Thyroid gland (tissue), 4 donors: ENCODE results near the gene WFIKKN1. TPM values are rescaled to one million over a fixed set of nuclear protein-coding genes. Genes with fewer than 3 reads are reported as not detected.

Source experiments
- DNase-seq, 2 donors: peaks; one replicate each; pipeline ENCODE4 v3.0.0-alpha.2; 2019
- H3K27ac ChIP-seq, 3 donors: fragments of 200-600 bp; sonication (generic); 1 replicate in 2 of 3; 2 replicates in 1 of 3; pipeline ENCODE4 v1.5.1; 2016 to 2019; ENCODE audit warnings: mild to moderate bottlenecking in 1 of 3, moderate library complexity in 1 of 3
- H3K27me3 ChIP-seq: fragments of 200-600 bp; sonication (generic); one replicate; pipeline ENCODE4 v1.5.1; 2019
- H3K36me3 ChIP-seq, 2 donors: fragments of 200-600 bp; sonication (generic); one replicate each; pipeline ENCODE4 v1.5.1; 2016 to 2019
- H3K4me1 ChIP-seq, 2 donors: fragments of 200-600 bp; sonication (generic); one replicate each; pipeline ENCODE4 v1.5.1; 2017 to 2019
- H3K4me3 ChIP-seq, 3 donors: fragments of 200-600 bp; sonication (generic); replicated peaks in 1 of 3; 1 replicate in 2 of 3; 2 replicates in 1 of 3; pipeline ENCODE4 v1.5.1; 2016; ENCODE audit warnings: mild to moderate bottlenecking in 1 of 3
- H3K9me3 ChIP-seq: fragments of 200-600 bp; sonication (generic); one replicate; pipeline ENCODE4 v1.5.1; 2017
- POLR2A ChIP-seq, 2 donors: fragments of 450-650 bp; IDR thresholded peaks; one replicate each; pipeline ENCODE4 v1.6.1; 2017; ENCODE audit warnings: antibody characterized with exemption in 2 of 2, mild to moderate bottlenecking in 2 of 2, moderate library complexity in 1 of 2
- WGBS, 2 donors: methylation state at CpG; one replicate each; pipeline ENCODE4 v1.1.5; 2017; 5-methylcytosine and 5-hydroxymethylcytosine counted together
- intact Hi-C: fragments of 100-400 bp; cut with DNase I; formaldehyde crosslinking; loops from one replicate; pipeline ENCODE4 v1.15.1; 2023
- total RNA-seq, 4 donors: library from RNA; depleted of rRNA; stranded (reverse); fragments of >200 nt; gene quantifications; one replicate each; pipeline ENCODE4 v1.2.3, GENCODE V29; 2016
- TF ChIP-seq, protein P1 (sequence below), 6 experiments: fragments of 200-600 bp in 3 of 6; fragments of 450-650 bp in 3 of 6; sonication (generic) in 3 of 6; IDR thresholded peaks; one replicate each; pipeline ENCODE4 v1.5.1; 2016 to 2019; ENCODE audit warnings: antibody characterized with exemption in 6 of 6, mild to moderate bottlenecking in 2 of 6, inconsistent platforms in 1 of 6, moderate library complexity in 1 of 6

The WFIKKN1 gene
- total RNA-seq, 4 donors from 2014 or later, result 0.13 to 1.8 (median 0.77) TPM

- Histone ChIP-seq H3K9me3 (no peaks in the 10 kb centered on the region), H3K27ac (peak within 1 kb of the TSS; percentile 85 to 87 (median 87)), H3K4me3 (peak within 1 kb of the TSS; percentile 42 to 74 (median 72)), H3K4me1 (peaks cover 33 to 52% of the 10 kb centered on the region in 2 donors), H3K36me3 (peaks cover 12 to 14% of the 10 kb centered on the region in 2 donors), H3K27me3 (no peaks in the 10 kb centered on the region)
- WGBS, 2 donors, result 0% methylated on average over 3 of the region's 91 CpGs; no CpG with 5 or more reads in 1 of the 2 donors
- peak; percentile 6 to 83 for TF ChIP-seq POLR2A (IDR thresholded peaks at IDR 0.05)
- TF ChIP-seq, protein P1, sequence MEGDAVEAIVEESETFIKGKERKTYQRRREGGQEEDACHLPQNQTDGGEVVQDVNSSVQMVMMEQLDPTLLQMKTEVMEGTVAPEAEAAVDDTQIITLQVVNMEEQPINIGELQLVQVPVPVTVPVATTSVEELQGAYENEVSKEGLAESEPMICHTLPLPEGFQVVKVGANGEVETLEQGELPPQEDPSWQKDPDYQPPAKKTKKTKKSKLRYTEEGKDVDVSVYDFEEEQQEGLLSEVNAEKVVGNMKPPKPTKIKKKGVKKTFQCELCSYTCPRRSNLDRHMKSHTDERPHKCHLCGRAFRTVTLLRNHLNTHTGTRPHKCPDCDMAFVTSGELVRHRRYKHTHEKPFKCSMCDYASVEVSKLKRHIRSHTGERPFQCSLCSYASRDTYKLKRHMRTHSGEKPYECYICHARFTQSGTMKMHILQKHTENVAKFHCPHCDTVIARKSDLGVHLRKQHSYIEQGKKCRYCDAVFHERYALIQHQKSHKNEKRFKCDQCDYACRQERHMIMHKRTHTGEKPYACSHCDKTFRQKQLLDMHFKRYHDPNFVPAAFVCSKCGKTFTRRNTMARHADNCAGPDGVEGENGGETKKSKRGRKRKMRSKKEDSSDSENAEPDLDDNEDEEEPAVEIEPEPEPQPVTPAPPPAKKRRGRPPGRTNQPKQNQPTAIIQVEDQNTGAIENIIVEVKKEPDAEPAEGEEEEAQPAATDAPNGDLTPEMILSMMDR (IDR thresholded peaks at IDR 0.05), result peak in 1 of 6 experiments; percentile 2
- intact Hi-C loops, result no loop called here
- peak; percentile 81 to 82 for DNase-seq
Observed at GRCh38 chr16:679814-680624, 49.2 kb downstream of the WFIKKN1 start, which contains the start of gene STUB1. Gene STUB1 (plus strand): TSS chr16:680410. CDS start chr16:680526, 116 bp downstream.

DNA sequence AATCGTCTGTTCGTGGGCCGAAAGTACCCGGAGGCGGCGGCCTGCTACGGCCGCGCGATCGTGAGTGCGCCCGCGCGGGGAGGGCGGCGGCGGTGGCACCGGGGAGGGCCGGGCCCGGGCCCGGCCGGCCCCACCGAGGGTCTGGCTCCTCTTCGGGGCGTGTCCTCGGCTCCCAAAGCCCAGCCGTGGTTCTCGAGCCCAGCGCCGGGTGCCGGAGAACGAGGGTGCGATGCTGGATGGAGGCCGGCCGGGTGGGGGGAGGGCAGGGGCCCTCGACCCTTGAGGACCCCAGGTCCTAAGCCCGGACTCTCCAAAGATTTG lies 49.8 kb downstream of the WFIKKN1 start:
- Histone ChIP-seq H3K36me3 (peaks cover 12 to 14% of the 10 kb centered on the region in 2 donors), H3K27me3 (no peaks in the 10 kb centered on the region), H3K4me1 (peaks cover 30 to 52% of the 10 kb centered on the region in 2 donors), H3K9me3 (no peaks in the 10 kb centered on the region), H3K27ac (peak overlapping the region in 2 of 3 donors; percentile 58 to 87), H3K4me3 (peak overlapping the region; percentile 14 to 74 (median 42))
- intact Hi-C loops, result no loop called here
- 0% methylated on average over 2 to 28 of the region's 38 CpGs for WGBS, 2 donors
- TF ChIP-seq, protein P1 (IDR thresholded peaks at IDR 0.05), result no peak
- no peak for TF ChIP-seq POLR2A (IDR thresholded peaks at IDR 0.05)
- DNase-seq, result no peak

DNA sequence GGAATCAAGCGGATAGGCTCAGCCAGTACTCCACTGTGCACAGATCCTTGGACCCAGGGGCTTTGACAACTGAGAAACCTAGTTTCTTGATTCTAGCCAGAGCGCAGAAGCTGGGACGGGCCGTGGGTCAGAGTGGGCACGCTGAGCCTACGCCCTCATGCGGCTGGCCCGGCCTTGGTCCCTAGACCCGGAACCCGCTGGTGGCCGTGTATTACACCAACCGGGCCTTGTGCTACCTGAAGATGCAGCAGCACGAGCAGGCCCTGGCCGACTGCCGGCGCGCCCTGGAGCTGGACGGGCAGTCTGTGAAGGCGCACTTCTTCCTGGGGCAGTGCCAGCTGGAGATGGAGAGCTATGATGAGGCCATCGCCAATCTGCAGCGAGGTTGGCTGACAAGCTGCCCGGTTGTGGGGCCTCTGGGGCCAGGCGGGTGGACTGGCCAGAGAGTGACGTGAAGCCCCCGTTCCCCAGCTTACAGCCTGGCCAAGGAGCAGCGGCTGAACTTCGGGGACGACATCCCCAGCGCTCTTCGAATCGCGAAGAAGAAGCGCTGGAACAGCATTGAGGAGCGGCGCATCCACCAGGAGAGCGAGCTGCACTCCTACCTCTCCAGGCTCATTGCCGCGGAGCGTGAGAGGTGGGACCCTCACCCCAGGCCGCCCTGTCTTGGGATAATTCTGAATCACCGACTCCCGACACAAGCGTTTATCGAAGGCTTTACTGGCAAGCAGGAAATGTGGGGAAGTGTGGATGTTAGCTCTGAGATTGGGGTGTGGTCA lies 50.4 kb downstream of the WFIKKN1 start:
- 70 to 78% methylated on average over 17 to 30 of the region's 44 CpGs for WGBS, 2 donors
- Histone ChIP-seq H3K27ac (peak overlapping the region in 2 of 3 donors; percentile 58 to 87), H3K4me1 (peaks cover 30 to 49% of the 10 kb centered on the region in 2 donors), H3K27me3 (no peaks in the 10 kb centered on the region), H3K9me3 (no peaks in the 10 kb centered on the region), H3K36me3 (peaks cover 12 to 14% of the 10 kb centered on the region in 2 donors), H3K4me3 (peak overlapping the region; percentile 14 to 74 (median 42))
- intact Hi-C loops, result no loop called here
- peak; percentile 41 to 44 for DNase-seq
- no peak for TF ChIP-seq POLR2A (IDR thresholded peaks at IDR 0.05)
- TF ChIP-seq, protein P1 (IDR thresholded peaks at IDR 0.05), result no peak

- H3K36me3 ChIP-seq, result peaks cover 18 to 19% of the 10 kb centered on the region in 2 donors
- DNase-seq, result no peak
- 79 to 89% methylated on average over 20 to 21 of the region's 28 CpGs for WGBS, 2 donors
- H3K27me3 ChIP-seq, result no peaks in the 10 kb centered on the region
- intact Hi-C loops, result no loop called here
- H3K4me3 ChIP-seq, result no peak overlapping the region
- peaks cover 30 to 49% of the 10 kb centered on the region in 2 donors for H3K4me1 ChIP-seq
- no peak overlapping the region for H3K27ac ChIP-seq
- no peaks in the 10 kb centered on the region for H3K9me3 ChIP-seq
- TF ChIP-seq POLR2A (IDR thresholded peaks at IDR 0.05), result no peak
- TF ChIP-seq, protein P1 (IDR thresholded peaks at IDR 0.05), result no peak
Observed at GRCh38 chr16:681746-682427, 51.1 kb downstream of the WFIKKN1 start.
